Mesothelial cell of epicardium (in vitro differentiated cells): ENCODE data around the gene FES. TPM values are rescaled to one million over a fixed set of nuclear protein-coding genes. Genes with fewer than 3 reads are reported as not detected.

ENCODE experiments used
- DNase-seq, 2 experiments: peaks; one replicate each; pipeline ENCODE4 v3.0.0; 2021; ENCODE audit warnings: low spot score in 2 of 2; ENCODE audit not compliant: unreplicated experiment in 2 of 2
- H3K27ac Mint-ChIP-seq: 2 replicates; pipeline ENCODE4 v1.8.0; 2021; ENCODE audit warnings: mixed read lengths
- H3K27me3 Mint-ChIP-seq: 2 replicates; pipeline ENCODE4 v1.8.0; 2021; ENCODE audit warnings: low read depth, mixed read lengths
- H3K36me3 Mint-ChIP-seq: 2 replicates; pipeline ENCODE4 v1.8.0; 2021; ENCODE audit warnings: mixed read lengths
- H3K4me1 Mint-ChIP-seq: 2 replicates; pipeline ENCODE4 v1.8.0; 2021; ENCODE audit warnings: mixed read lengths
- H3K4me3 Mint-ChIP-seq: 2 replicates; pipeline ENCODE4 v1.8.0; 2021; ENCODE audit warnings: mild to moderate bottlenecking, moderate library complexity, mixed read lengths
- H3K9me3 Mint-ChIP-seq: 2 replicates; pipeline ENCODE4 v1.8.0; 2021; ENCODE audit warnings: mixed read lengths
- CTCF ChIP-seq: fragments of 200-600 bp; sonication (generic); IDR thresholded peaks from one replicate; pipeline ENCODE4 v1.5.0; 2021; ENCODE audit warnings: antibody characterized with exemption; ENCODE audit not compliant: unreplicated experiment
- total RNA-seq: library from RNA; stranded (reverse); gene quantifications from 3 replicates; pipeline ENCODE4 v1.2.1, GENCODE V29; 2021

Gene FES
- total RNA-seq, 1 donor from 2014 or later = 32.6 TPM

DNA sequence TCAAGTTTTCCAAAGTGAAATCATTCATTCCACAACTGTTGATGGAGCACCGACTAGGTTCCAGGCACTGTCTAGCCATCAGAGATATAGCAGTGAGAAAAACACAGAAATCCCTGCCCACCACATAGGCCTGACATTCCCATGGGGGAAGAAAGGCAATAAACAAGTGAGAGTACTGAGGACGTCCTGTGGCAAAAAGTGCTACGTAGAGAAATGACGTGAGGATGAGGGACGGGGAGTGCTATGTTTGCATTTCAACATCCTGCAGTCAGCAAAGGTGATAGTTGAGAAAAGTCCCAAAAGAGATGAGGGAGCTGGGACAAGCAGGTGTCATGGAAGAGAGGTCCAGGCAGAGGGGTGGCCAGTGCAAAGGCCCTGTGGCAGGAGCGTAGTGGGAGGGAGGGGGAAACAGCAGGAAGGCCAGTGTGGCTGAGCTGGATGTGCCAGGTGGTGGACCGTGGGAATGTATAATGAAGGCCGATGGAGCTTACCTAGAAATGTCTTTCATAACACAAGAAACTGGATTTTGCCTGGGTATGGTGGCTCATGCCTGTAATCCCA lies 26.3 kb upstream of the FES start:
- Mint-ChIP-seq H3K9me3 (no peaks in the 10 kb centered on the region), H3K27ac (no peak overlapping the region), H3K4me1 (peaks cover 5% of the 10 kb centered on the region), H3K36me3 (no peaks in the 10 kb centered on the region), H3K27me3 (no peaks in the 10 kb centered on the region), H3K4me3 (no peak overlapping the region)
- no peak for DNase-seq
- TF ChIP-seq CTCF = no peak

DNA sequence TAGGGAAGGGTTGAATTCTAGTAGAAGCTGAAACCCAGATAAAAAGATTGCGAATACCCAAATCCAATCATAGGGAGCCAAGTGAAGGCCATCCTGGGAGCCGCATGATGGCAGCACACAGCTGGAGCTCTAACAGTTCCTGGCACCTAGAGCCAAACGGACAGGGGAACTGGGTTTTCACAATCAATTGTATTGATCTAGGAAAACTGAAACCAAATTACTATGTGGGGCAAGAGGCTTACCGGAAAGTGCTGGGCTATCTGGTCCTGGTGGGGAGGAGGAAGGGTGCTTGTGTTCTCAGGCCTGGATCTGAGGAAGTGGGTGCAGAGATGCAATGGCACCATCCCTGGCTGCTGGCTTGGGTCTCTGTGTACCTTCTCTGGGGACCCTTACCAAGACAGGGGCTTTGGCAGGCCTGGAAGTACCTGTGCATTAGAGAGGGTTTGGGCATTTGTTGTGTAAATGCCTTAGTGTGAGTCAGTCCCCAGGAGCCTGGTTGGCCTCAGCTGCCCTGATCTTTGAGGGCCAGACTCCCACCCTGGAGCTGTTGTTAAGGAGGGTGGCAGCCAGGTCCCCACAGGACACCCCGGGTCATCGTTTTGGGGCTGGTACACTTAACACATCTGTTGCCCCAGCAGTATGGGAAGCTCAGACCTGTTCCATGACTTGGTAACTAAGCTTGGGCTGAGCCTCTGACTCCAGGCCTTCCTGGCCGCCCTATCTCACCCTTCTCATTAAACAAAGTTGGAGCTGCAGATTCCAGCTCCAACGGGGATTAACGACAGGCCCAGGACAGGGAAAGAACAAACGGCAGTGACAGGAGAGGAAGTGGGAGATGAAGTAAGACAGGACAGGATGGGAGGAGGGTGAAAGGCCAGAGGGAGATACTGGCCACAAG lies 24.8 kb upstream of the FES start:
- no peak for TF ChIP-seq CTCF
- Mint-ChIP-seq H3K4me3 (no peak overlapping the region), H3K27ac (peak overlapping the region; percentile 74), H3K36me3 (no peaks in the 10 kb centered on the region), H3K4me1 (peaks cover 5% of the 10 kb centered on the region), H3K9me3 (no peaks in the 10 kb centered on the region), H3K27me3 (no peaks in the 10 kb centered on the region)
- no peak for DNase-seq

- TF ChIP-seq CTCF = no peak
- Mint-ChIP-seq H3K4me1 (peaks cover 5% of the 10 kb centered on the region), H3K4me3 (no peak overlapping the region), H3K36me3 (no peaks in the 10 kb centered on the region), H3K9me3 (no peaks in the 10 kb centered on the region), H3K27ac (no peak overlapping the region), H3K27me3 (no peaks in the 10 kb centered on the region)
- DNase-seq = no peak
Observed at GRCh38 chr15:90860450-90860849, 23.9 kb upstream of the FES start.

GRCh38 chr15:90860942-90861675 lies 23.2 kb upstream of the FES start:
- Mint-ChIP-seq H3K9me3 (no peaks in the 10 kb centered on the region), H3K27ac (no peak overlapping the region), H3K4me1 (peaks cover 10% of the 10 kb centered on the region), H3K36me3 (no peaks in the 10 kb centered on the region), H3K4me3 (no peak overlapping the region), H3K27me3 (no peaks in the 10 kb centered on the region)
- DNase-seq = no peak
- no peak for TF ChIP-seq CTCF

- no peak for DNase-seq
- no peak for TF ChIP-seq CTCF
- no peaks in the 10 kb centered on the region for H3K9me3 Mint-ChIP-seq
- H3K36me3 Mint-ChIP-seq = no peaks in the 10 kb centered on the region
- no peak overlapping the region for H3K4me3 Mint-ChIP-seq
- no peak overlapping the region for H3K27ac Mint-ChIP-seq
- H3K4me1 Mint-ChIP-seq = peaks cover 16% of the 10 kb centered on the region
- H3K27me3 Mint-ChIP-seq = no peaks in the 10 kb centered on the region
Observed at GRCh38 chr15:90862487-90862886, 21.8 kb upstream of the FES start.
